GM19238 (cell line): Measurements from ENCODE around the gene DNAJC16.
"Not testable (repeated sequence)": the region's sequence is repeated elsewhere in the genome, so short reads cannot be mapped to it uniquely, and the experiment has no call there.

ENCODE experiments used
- DNase-seq: peaks from one replicate; pipeline ENCODE4 v3.0.0; 2011; ENCODE audit warnings: low spot score; ENCODE audit not compliant: insufficient read length

Gene DNAJC16

GRCh38 chr1:15579683-15580047 lies 53.0 kb downstream of the DNAJC16 start:
- no peak for DNase-seq

DNA sequence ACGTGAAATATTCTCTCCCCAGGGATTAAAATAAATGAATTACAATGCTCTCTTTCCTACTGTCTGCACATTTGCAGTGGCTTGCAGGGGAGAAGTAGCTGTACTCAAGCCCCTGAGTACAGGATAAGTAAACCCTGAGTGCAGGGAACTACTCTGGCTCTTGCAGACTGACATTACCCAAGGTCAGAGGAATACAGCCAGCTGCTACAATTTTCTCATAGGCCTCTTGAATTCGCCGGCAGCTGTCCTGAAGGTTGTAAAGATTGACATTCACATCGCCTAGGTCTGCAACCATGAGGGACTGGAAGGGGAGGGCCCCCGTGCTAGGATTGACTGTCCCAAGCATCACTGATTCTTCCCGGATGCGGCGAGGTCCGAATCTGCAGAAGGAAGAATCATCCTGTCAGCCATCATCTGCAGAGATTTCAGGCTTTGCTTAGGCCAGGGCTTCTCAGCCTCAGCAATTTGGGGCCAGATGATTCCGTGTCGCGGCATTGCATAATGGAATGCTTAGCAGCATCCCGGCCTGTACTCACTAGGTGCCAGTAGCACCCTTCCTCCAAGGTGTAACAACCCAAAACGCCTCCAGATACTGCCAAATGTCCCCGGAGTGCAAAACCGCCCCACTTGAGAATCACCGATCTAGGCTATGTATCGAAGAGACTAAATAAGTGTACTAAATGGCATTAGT lies 56.5 kb downstream of the DNAJC16 start:
- no peak for DNase-seq

DNA sequence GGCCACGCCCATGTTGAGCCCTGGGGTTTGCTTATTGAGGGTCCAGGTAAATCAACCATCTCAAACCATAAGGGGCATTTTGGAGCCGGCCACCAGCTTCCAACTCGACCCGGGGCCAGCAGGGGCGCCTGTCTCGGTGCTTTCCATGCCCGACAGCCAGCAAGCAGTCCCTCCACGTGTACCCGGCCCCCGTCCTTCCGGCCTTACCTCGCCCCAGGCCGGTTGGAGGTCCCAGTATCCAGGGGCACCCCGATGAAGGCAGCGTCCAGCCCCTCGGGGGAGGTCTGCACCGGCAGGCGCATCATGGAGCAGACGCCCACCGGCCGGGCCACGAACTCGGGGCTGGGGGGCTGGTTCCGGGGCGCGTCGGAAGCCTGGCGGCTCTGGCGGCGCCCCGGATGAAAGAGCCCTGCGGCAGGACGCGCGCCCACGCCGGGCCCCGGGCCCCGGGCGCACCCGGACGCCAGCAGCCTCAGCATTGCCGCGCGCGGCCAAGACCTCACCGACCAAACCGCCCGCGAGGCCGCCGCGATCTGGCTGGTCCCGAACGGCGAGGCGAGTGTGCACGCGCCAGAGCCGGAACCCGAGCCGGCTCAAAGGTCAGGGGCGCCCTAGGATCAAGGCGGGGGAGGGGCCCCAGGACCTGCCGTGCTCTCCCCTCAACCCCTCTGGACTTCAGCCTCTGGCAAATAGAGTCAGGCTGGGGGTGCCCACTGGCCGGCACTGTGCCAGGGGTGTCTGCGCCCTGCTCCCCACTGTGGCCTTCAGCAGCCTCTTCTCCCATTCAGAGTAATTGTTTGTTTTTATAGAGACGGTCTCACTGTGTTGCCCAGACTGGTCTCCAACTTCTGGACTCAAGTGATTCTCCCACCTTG lies 58.1 kb downstream of the DNAJC16 start, which contains the start of gene AGMAT:
Gene AGMAT, minus strand, starts transcription at position 563 of the 875 bp plus-strand sequence. Its CDS starts 84 bp downstream, at position 479.
- peak; percentile 63 for DNase-seq

- DNase-seq = no peak
Measured at GRCh38 chr1:15592285-15592684, 65.6 kb downstream of the DNAJC16 start.

DNA sequence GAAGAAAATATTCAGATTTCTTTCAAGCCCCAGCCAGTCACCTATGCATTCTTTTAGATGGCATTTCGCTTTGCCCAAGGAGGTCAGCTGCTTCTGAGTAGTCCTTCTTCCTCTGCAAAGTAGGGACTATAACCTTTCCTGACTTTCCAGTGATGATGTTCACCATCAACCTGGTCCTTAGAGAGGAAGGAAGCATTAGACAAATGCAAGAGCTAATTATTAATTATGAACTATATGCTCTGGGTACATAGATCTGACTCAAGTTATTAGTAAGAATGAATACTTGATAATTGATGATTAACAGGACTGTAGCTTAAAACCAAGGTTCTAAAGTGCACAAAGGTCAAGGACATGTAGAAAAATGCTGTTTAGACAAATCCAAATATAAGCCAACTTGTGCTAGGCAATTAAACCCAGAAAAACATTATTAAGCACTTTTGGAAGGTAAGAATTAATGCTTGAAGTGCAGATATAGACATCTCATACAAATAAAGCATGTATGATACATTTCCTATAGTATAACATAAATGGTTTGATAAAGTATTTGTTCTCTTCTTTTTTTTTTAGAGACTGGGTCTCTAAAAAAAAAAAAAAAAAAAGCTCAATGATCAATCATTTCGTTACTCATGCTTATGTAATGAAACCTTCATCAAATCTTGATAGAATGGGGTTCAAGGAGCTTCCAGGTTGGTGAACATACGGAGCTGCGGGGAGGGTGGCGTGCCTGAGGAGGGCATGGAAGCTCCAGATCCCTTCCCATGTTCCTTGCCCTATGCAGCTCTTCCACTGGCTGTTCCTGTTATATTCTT lies 69.4 kb downstream of the DNAJC16 start:
- DNase-seq = no peak

DNA sequence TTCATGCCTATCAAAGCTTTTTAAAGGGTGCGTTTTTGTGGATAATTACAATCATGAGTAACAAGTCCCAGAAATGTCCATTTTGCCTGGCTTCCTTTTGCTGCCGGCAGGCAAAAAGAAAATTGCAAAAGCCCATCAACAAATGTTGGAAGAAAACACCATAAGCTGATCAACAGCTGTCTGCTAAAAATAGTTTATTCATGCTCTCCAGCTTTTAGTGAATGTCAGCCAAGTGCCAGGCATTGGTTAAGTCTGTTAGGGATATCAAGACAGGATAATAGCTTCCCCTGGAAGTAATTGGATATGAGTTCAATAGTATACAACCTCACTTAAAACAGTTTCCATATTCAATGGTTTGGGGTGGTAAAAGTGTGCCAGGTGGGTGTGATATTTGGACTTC lies 71.8 kb downstream of the DNAJC16 start:
- no peak for DNase-seq

GRCh38 chr1:15603050-15603965 lies 76.7 kb downstream of the DNAJC16 start:
- peak; percentile 95 for DNase-seq

DNA sequence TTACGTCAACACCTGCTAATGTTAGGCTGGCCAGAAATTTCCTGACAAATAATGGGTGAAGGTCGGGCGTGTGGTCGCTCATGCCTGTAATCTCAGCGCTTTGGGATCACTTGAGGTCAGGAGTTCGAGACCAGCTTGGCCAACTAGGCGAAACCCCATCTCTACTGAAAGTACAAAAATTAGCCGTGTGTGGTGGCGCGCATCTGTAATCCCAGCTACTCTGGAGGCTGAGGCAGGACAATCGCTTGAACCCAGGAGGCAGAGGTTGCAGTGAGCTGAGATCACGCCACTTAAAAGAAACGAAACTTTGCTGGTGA lies 77.3 kb downstream of the DNAJC16 start:
- not testable (repeated sequence) for DNase-seq

GRCh38 chr1:15604400-15604799 lies 77.8 kb downstream of the DNAJC16 start:
- not testable (repeated sequence) for DNase-seq

DNA sequence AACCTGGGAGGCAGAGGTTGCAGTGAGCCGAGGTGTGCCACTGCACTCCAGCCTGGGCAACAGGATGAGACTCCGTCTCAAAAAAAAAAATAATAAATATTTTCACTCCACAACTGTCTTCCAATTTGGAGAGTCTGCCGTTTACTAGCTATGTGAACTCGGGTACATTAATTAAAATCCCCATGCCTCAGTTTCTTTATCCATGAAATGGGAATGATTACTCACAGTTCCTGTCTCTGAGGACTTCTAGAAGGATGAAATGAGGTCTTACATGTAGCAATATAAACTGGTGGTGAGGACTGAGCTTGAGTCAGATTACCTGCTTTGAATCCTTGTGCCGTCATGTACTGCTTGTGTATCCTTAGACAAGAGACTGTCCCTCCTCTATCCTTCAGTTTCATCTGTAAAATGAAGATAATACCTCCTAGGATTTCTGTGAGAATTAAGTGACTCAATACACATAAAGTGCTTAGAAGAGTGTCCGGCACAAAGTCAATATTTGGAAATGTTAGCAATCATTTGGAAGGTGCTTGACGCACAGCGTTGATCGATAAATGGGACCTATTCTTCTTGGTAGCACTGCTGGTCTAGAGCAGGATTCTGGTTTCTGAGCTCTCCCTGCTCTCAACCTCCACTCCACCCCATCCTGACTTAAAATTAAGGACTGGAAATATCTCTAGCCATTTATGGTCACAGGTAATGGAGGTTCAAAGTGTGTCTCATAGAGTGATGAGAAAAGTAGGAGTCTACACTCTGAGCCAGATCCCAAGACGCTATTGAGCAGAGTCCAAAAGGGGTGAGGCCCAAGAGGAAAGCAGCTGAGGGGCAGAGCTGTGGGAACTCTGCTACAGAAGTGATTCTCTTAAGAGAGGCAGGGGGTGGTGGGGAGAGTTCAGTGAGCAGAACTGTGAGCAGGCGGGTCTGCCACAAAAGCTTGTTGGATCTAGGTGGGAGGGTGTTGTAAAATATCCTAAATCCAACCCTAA lies 79.0 kb downstream of the DNAJC16 start:
- no peak for DNase-seq

DNA sequence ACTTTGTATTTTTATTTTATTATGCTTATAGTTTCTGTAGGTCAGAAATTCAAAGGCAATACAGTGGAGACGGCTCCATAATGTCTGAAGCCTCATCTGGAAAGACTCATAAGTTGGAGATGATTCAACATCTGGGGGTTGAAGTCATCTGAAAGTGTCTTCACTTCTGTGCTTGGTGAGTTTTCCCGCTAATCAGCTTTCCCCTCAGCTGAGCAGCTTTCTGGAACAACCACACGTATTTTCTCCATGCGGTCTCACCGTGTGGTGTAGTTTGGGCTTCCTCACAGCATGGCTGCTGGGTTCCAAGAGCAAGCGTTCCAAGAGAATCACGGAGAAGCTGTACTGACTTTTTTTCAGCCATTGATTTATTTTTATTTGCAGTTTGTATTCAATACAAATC lies 83.0 kb downstream of the DNAJC16 start:
- DNase-seq = no peak

- no peak for DNase-seq
Measured at GRCh38 chr1:15610167-15610566, 83.5 kb downstream of the DNAJC16 start.

DNA sequence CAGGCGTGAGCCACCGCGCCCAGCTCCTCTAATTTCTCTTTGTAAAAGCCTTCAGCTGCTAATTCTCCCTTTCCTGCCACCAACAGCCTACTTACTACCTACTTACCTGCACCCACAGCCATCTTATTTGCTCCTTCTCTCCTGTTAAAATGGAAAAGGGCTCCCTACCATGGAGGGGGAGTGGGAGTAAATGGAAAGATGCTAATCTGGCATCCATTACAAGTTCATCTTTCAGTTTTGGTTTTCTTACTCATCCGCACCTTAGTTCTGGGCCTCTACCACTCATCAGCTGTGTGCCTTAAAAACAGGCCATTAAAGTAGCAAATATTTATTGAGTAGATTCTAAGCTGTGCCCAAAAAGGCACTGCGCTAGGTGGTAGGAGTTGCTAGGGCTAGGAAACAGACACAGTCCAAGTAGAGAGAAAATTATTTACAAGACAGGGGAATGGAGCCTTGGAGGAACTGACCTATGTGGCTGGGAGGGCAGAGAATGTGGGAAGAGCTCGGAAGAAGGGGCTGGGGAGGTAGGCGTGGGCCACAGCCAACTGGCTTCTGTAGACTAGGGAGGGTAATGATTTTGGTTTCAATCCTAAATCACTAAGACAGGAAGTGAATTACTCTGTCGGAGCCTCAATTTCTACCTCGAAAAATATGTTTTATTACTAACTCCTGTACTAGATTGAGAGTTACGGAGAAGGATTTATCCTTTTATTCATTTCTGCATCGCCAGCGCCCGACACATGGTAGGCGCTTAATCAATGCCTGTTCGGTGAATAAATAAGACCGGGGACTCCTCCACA lies 89.9 kb downstream of the DNAJC16 start:
- no peak for DNase-seq

- DNase-seq = peak; percentile 82
Measured at GRCh38 chr1:15617173-15618076, 90.8 kb downstream of the DNAJC16 start, which contains the start of gene DDI2. DDI2 (plus strand) TSS chr1:15617458; CDS start chr1:15617671, 213 bp downstream.

DNA sequence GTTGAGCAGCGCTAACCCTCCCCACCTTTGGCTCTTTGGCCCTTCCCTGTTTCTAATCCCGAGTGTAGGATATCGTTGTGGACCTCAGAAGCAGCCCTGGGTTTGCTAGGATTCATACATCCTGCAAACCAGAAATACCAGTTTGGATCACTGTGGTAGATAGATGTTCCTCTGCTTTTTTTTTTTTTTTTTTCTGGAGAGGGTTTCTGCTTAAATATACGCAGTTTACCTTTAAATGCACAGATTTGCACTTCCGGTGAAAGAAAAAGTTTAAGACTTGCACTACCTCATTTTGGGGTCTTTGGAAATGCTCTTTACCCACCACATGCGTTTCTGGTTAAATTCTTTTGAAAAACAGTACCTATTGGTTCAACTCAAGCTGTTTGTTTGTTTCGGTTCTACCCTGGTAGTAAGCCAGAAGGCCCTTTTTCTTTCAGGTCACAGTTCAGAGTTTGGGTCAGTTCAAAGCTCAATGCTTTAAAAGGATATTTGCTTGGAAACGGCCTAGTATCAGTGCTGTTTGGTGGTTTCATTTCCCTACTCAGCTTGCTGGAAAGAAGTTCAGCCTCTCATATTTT lies 91.5 kb downstream of the DNAJC16 start:
- DNase-seq = peak; percentile 34

DNA sequence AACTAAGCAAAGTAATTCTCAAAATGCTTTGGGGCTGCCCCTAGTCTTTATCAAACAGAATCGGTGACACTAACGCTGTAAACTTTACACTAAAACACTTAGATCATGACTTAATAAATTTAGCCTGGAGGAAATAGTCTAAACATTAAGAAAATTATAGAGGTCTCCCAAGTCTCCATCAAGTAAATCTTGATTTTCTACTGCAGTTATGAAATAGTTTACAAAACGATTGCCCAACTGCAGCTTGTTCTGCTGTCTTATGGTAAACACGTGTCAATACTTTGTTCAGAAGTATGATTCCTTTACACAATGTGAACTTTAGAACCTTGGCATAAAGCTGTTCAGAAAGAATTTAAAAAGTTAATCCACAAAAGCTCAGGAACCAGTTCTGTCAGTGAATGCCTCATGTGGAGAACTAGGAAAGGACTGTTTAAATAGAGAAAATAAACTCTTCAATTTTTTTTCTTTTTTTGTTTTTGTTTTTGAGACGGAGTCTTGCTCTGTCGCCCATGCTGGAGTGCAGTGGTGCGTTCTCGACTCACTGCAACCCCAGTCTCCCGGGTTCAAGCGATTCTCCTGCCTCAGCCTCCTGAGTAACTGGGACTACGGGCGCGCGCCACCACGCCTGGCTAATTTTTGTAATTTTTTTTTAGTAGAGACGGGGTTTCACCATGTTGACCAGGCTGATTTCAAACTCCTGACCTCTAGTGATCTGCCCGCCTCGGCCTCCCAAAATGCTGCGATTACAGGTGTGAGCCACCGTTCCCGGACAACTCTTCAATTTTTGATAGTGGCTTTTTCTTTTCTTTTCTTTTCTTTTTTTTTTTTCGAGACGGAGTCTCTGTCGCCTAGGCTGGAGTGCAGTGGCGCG lies 92.2 kb downstream of the DNAJC16 start:
- DNase-seq = no peak
